ENCODE measurements around the gene CYFIP2.
A peak's percentile ranks its signal among the peaks of the same experiment; 100 is the strongest.

CYFIP2 gene

GRCh38 chr5:157328277-157328912 lies 62.5 kb downstream of the CYFIP2 start:
- peak; percentile 83 for DNase-seq

DNA sequence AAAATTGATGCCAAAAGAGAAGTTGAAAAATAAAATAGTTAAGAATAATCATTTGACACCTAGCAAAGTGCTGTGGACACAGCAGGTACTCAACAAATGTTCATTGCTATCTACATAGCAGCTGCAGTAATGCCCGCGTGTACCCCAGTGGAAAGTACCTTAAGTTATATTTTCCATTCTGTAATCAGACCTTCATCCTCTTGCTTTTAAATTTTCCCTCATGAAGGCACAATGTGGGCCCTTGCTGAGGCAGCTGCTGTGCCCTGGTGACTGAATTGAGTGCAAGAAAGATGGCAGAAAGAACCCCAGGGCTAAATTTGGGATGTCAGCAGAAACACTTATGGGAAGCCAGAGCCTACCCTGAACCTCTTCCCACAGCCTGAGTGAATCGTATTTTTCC lies 65.9 kb downstream of the CYFIP2 start:
- no peak for DNase-seq

- DNase-seq, result no peak
These were observed 69.9 kb downstream of the CYFIP2 start for GRCh38 chr5:157335534-157336422.

DNA sequence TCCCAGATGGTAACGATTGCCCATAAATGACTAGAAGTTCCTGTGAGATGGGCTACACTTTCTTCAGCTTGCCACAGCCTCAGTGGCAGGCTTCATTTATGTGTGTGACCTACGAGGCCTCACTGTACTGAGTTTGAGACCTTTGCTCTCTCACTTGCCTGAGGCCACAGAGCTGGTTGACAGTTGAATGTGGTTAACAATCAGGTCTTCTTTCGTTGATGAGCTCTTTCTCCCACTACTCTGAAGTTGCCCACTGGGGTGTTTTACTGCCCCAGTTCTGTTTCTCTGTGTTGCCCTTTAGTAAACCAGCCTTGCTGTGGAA lies 70.5 kb downstream of the CYFIP2 start:
- DNase-seq, result no peak

- DNase-seq, result no peak
These were observed 73.5 kb downstream of the CYFIP2 start for GRCh38 chr5:157339409-157339808.

DNA sequence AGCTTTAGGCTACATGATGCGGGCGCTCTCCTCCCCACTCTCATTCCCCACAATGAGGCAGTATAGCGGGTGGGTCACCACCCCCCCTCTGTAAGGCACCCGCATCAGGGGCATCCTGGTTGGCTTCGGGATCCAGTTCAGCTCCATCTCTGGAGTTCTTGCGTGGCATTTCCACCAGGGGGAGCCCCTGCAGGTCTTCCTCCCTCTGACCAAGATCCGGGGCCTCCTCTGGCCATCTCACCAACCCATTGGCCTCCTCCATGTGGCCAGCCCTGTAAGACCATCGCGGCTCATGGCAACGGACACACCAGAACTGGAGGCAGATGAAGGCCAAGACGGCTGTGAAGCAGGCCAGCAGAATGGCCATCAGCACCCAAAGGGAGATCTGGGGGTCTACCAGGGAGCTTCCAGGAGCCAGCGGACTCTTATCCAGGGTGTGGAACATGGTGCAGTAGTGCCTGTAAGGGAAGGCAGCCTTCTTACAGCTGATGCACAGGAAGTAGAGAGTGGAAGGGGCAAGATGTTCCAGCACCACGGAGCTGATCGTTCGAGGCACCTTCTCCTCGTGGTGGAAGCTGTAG lies 77.0 kb downstream of the CYFIP2 start:
- peak; percentile 75 for DNase-seq

- peak; percentile 65 for DNase-seq
These were observed 78.2 kb downstream of the CYFIP2 start for GRCh38 chr5:157343842-157344790.

DNA sequence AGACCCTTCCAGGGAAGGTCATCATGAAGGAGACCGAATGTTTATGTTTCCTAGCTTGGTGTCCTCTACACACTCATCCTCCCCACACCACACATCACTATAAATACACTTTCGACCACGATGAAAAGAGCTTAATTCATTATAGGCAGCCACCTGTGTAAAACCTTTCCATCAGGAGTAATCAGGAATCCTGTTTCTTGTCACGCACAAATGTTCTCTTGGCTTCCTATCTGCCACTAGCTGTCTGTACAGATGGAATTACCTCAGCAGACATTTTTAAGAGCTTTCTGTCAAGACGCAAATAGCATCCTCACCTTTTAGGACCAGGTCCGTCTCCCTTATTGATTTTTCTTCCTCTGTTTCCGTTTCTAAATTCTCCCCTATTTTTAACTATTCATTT lies 79.1 kb downstream of the CYFIP2 start:
- DNase-seq, result no peak

- no peak for DNase-seq
These were observed 79.6 kb downstream of the CYFIP2 start for GRCh38 chr5:157345485-157345884.

- no peak for DNase-seq
These were observed 81.6 kb downstream of the CYFIP2 start for GRCh38 chr5:157347301-157348048.

- DNase-seq, result no peak
These were observed 82.1 kb downstream of the CYFIP2 start for GRCh38 chr5:157348049-157348400.

DNA sequence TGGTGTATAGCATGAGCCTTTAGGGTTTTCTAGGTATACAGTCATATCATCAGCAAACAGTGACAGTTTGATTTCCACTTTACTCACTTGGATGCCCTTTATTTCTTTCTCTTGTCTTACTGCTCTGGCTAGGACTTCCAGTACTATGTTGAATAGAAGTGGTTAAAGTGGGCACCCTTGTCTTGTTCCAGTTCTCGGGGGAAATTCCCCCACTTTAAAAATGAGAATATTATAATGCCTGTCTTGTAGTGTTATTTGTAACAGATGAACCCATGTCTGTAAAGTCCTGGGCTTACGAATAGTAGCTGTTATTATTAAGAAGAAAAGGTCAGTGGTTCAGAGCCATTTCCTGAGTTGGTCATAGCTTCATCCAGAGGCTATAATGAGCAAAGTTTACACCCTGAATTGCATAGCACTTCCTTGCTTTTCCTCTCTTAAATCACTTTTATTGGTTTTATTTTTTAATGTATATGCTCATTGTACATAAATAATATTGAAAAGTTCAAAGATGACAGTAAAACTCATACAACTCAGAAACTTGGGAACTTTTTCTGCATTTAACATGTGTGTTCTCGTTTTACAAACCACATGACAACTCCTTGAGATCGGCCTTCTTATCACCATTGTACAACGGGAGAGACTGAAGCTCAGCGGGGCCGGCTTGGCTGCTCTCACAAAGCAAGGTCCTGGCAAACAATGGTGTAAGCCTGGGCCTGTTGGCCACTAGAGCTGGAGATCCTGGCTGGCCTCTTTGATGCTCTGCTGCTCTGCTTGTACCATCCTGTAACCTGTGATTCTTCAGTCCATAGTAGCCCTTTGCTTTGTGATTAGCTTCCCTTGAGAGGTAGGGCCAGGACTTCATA lies 85.2 kb downstream of the CYFIP2 start:
- DNase-seq, result no peak

DNA sequence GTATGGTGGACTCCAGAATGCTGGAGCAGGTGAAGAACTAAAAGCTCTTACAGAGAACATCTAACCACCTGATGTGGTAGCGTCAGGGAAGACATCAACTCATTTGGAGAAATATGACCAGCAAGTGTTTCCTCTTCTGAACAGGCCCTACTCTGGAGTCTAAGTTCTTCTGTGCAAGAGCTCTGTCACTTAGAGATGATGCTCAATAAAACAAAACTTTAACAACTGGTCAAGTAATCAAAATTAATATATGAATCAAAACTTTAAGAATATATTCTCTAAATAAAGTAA lies 85.8 kb downstream of the CYFIP2 start:
- DNase-seq, result no peak

DNA sequence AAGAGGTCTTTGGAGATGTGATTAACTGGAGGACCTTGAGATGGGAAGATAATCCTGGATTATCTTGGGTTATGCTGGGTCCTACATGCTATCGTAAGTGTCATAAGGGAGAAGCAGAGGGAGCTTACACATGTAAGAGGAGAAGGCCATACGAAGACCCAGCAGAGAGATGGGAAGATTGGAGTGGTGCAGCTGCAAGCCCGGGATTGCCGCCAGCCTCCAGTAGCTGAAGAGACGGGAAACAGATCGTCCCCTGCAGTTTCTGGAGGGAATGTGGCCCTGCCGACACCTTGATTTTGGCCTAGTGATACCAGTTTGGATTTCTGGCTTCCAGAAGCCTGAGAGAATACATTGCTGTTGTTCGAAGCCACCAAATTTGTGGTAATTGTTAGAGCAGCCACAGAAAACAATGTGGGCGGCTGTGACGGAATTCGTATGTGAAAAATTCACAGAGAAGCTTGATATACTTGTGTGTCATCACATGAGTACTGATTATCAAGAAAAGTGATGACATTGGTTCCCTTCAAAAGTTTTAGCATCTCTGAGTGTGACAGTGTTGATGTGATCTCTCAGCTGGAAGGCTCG lies 86.9 kb downstream of the CYFIP2 start:
- peak; percentile 67 for DNase-seq

GRCh38 chr5:157354800-157355199 lies 88.9 kb downstream of the CYFIP2 start:
- DNase-seq, result no peak

- no peak for DNase-seq
These were observed 90.7 kb downstream of the CYFIP2 start for GRCh38 chr5:157356576-157356975.

GRCh38 chr5:157357823-157358222 lies 91.9 kb downstream of the CYFIP2 start:
- no peak for DNase-seq

DNA sequence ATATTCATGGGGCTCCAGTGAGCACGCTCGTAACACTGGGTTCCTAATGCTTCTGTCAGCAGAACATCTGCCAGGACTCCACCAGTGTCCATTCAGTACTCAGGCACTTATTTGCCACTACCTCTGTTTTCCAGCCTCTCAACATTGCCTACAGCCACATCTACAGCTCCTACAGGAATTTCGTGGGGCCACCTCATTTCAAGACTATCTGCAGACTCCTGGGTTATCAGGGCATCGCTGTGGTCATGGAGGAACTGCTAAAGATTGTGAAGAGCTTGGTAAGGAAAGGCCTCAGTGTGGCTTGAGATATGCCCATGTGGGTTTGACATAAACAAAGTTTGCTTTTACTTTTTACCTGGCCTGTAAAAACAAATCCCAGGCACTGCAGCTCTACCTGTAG lies 92.9 kb downstream of the CYFIP2 start:
- no peak for DNase-seq

GRCh38 chr5:157359356-157360055 lies 93.6 kb downstream of the CYFIP2 start:
- DNase-seq, result no peak

- DNase-seq, result no peak
These were observed 96.1 kb downstream of the CYFIP2 start for GRCh38 chr5:157362012-157362411.

DNA sequence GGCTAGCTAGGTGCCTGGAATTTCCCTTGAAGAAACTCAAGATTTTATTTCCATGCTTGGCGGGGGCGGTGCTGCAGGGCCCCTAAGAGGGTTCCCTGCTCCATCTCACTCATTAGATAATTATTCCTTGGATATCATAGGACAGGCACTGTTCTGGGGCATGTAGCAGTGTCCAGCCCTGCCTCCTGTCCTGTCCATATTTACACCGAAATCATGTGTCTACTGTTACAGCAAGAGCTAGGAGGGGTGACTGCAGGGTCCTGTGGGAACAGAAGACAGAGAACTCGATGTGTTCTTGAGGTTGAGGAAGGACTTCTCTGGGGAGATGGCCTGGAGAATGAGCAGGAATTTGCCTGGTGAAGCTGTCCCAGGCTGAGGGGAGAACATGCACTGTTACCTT lies 96.6 kb downstream of the CYFIP2 start:
- DNase-seq, result no peak

All from activated effector memory CD4-positive, alpha-beta T cell treated with anti-CD3 and anti-CD28 coated beads, Interleukin-2, amount 50 U/mL, for 16 hours (primary cell).